MCF 10A (cell line): ENCODE results near the gene PLAGL2. TPM values are rescaled to one million over a fixed set of nuclear protein-coding genes. Genes with fewer than 3 reads are reported as not detected.
A peak's percentile ranks its signal among the peaks of the same experiment; 100 is the strongest.

Source experiments
- BruUV-seq: library from RNA; stranded (reverse); fragments of 400-500 nt; replicated peaks from 2 replicates; lab custom pipeline; 2021; lab: Mats Ljungman, UMichigan
- CTCF ChIA-PET: fragments of 300-600 bp; sonication (Branson Sonifier 250); formaldehyde crosslinking; extraction: SDS; loops from one replicate; lab custom pipeline; 2021; ENCODE audit warnings: antibody characterized with exemption, inconsistent platforms; lab: Yijun Ruan, JAX
- POLR2A ChIA-PET: fragments of 300-600, 350-650 bp; sonication (Branson Sonifier 250); formaldehyde crosslinking; extraction: SDS; loops from one replicate; lab custom pipeline; 2020; ENCODE audit warnings: antibody characterized with exemption, inconsistent platforms; lab: Yijun Ruan, JAX
- DNase-seq: peaks from one replicate; pipeline ENCODE4 v3.0.0-alpha.2; 2018; ENCODE audit not compliant: unreplicated experiment
- H3K27ac Mint-ChIP-seq: one replicate; pipeline ENCODE4 v1.8.0; 2022; ENCODE audit warnings: mild to moderate bottlenecking, low read depth, mixed read lengths; ENCODE audit not compliant: unreplicated experiment
- H3K27me3 Mint-ChIP-seq: one replicate; pipeline ENCODE4 v1.8.0; 2022; ENCODE audit warnings: mixed read lengths; ENCODE audit not compliant: insufficient read depth, unreplicated experiment
- H3K36me3 Mint-ChIP-seq: one replicate; pipeline ENCODE4 v1.8.0; 2022; ENCODE audit warnings: mild to moderate bottlenecking, moderate library complexity, mixed read lengths; ENCODE audit not compliant: insufficient read depth, unreplicated experiment
- H3K4me1 Mint-ChIP-seq: one replicate; pipeline ENCODE4 v1.8.0; 2022; ENCODE audit warnings: mixed read lengths; ENCODE audit not compliant: insufficient read depth, unreplicated experiment
- H3K4me3 Mint-ChIP-seq: one replicate; pipeline ENCODE4 v1.8.0; 2022; ENCODE audit warnings: mild to moderate bottlenecking, moderate library complexity, mixed read lengths; ENCODE audit not compliant: unreplicated experiment
- H3K9me3 Mint-ChIP-seq: one replicate; pipeline ENCODE4 v1.8.0; 2022; ENCODE audit warnings: mixed read lengths; ENCODE audit not compliant: unreplicated experiment
- CTCF ChIP-seq: fragments of 200-600 bp; IDR thresholded peaks from one replicate; pipeline ENCODE4 v1.8.0; 2022; ENCODE audit warnings: antibody characterized with exemption, mild to moderate bottlenecking; ENCODE audit not compliant: unreplicated experiment
- intact Hi-C: fragments of 100-400 bp; cut with micrococcal nuclease; formaldehyde crosslinking; loops from 2 replicates; pipeline ENCODE4 v1.14.1; 2022
- total RNA-seq: library from RNA; stranded (reverse); gene quantifications from 2 replicates; pipeline ENCODE4 v1.2.3, GENCODE V29; 2022

The PLAGL2 gene
- total RNA-seq, 1 experiment from 2014 or later, result 18.6 TPM

GRCh38 chr20:32238483-32239425, 31.2 kb upstream of the PLAGL2 start:
- ChIA-PET POLR2A (interaction anchor here (1.2 kb wide), 1 partner anchor 11 kb away, joined by 7 read pairs; no protein-coding TSS in a partner anchor), CTCF (interaction anchor here (0.6 kb wide), 2 partner anchors 8 to 412 kb away, joined by 3 to 4 read pairs; no protein-coding TSS in a partner anchor)
- BruUV-seq, result no TSS peak
- H3K4me3 Mint-ChIP-seq, result no peak overlapping the region
- peaks cover 36% of the 10 kb centered on the region for H3K36me3 Mint-ChIP-seq
- H3K27me3 Mint-ChIP-seq, result no peaks in the 10 kb centered on the region
- TF ChIP-seq CTCF, result no peak
- H3K9me3 Mint-ChIP-seq, result no peaks in the 10 kb centered on the region
- H3K4me1 Mint-ChIP-seq, result no peaks in the 10 kb centered on the region
- intact Hi-C loops, result no loop called here
- H3K27ac Mint-ChIP-seq, result no peak overlapping the region
- DNase-seq, result no peak

- intact Hi-C loops, result no loop called here
- ChIA-PET POLR2A (interaction anchor here (1.4 kb wide), 1 partner anchor 48 kb away, joined by 4 read pairs; no protein-coding TSS in a partner anchor), CTCF (interaction anchor here (1.0 kb wide), 1 partner anchor 99 kb away, joined by 4 read pairs; no protein-coding TSS in a partner anchor)
- H3K36me3 Mint-ChIP-seq, result peaks cover 49% of the 10 kb centered on the region
- DNase-seq, result no peak
- H3K4me1 Mint-ChIP-seq, result no peaks in the 10 kb centered on the region
- H3K27me3 Mint-ChIP-seq, result no peaks in the 10 kb centered on the region
- H3K4me3 Mint-ChIP-seq, result no peak overlapping the region
- TSS peak; percentile 19 for BruUV-seq
- no peaks in the 10 kb centered on the region for H3K9me3 Mint-ChIP-seq
- no peak for TF ChIP-seq CTCF
- no peak overlapping the region for H3K27ac Mint-ChIP-seq
These were observed 29.9 kb upstream of the PLAGL2 start for GRCh38 chr20:32237419-32237818.

- Mint-ChIP-seq H3K27ac (no peak overlapping the region), H3K4me3 (no peak overlapping the region), H3K27me3 (no peaks in the 10 kb centered on the region), H3K9me3 (no peaks in the 10 kb centered on the region), H3K36me3 (peaks cover 55% of the 10 kb centered on the region), H3K4me1 (no peaks in the 10 kb centered on the region)
- CTCF ChIA-PET, result interaction anchor here (0.7 to 1.0 kb wide), 3 partner anchors 19 to 99 kb away, joined by 3 to 4 read pairs (median 3); no protein-coding TSS in a partner anchor
- POLR2A ChIA-PET, result interaction anchor here (0.7 to 1.4 kb wide), 3 partner anchors 25 to 121 kb away, joined by 3 to 4 read pairs (median 3); partner anchors contain the start of gene ASXL1
- no TSS peak for BruUV-seq
- no peak for TF ChIP-seq CTCF
- intact Hi-C loops, result no loop called here
- no peak for DNase-seq
These were observed 29.3 kb upstream of the PLAGL2 start for GRCh38 chr20:32236819-32237218.

GRCh38 chr20:32236048-32236533, 28.5 kb upstream of the PLAGL2 start:
- Mint-ChIP-seq H3K36me3 (peaks cover 63% of the 10 kb centered on the region), H3K9me3 (no peaks in the 10 kb centered on the region), H3K4me1 (no peaks in the 10 kb centered on the region), H3K4me3 (no peak overlapping the region), H3K27me3 (no peaks in the 10 kb centered on the region), H3K27ac (peak overlapping the region; percentile 17)
- ChIA-PET POLR2A (interaction anchor here (0.5 to 1.4 kb wide), 10 partner anchors 9 to 135 kb away, joined by 3 to 5 read pairs (median 3); partner anchors contain the start of gene ASXL1), CTCF (interaction anchor here (0.7 to 1.0 kb wide), 2 partner anchors 20 to 67 kb away, joined by 3 read pairs; no protein-coding TSS in a partner anchor)
- no TSS peak for BruUV-seq
- no peak for DNase-seq
- intact Hi-C loops, result no loop called here
- no peak for TF ChIP-seq CTCF
